Esophagus squamous epithelium (tissue), 5 donors: ENCODE measurements around the gene PTPN1. TPM values are rescaled to one million over a fixed set of nuclear protein-coding genes. Genes with fewer than 3 reads are reported as not detected.

Source experiments
- DNase-seq: peaks from one replicate; lab custom pipeline; 2025; lab: John Stamatoyannopoulos, UW
- H3K27ac ChIP-seq, 4 donors: fragments of 200-600 bp; sonication (generic); one replicate each; pipeline ENCODE4 v1.5.1; 2016 to 2019; ENCODE audit warnings: mild to moderate bottlenecking in 1 of 4
- H3K27me3 ChIP-seq, 4 donors: fragments of 200-600 bp; sonication (generic); 1 replicate in 3 of 4; 2 replicates in 1 of 4; pipeline versions ENCODE4 v1.5.1 to v1.6.0; 2017 to 2021; ENCODE audit warnings: antibody characterized with exemption in 1 of 4
- H3K36me3 ChIP-seq, 3 donors: fragments of 200-600 bp; sonication (generic); one replicate each; pipeline ENCODE4 v1.5.1; 2016 to 2019
- H3K4me1 ChIP-seq, 3 donors: fragments of 200-600 bp; sonication (generic); one replicate each; pipeline ENCODE4 v1.5.1; 2017 to 2019
- H3K4me3 ChIP-seq, 4 donors: fragments of 200-600 bp; sonication (generic); 1 replicate in 3 of 4; 2 replicates in 1 of 4; pipeline ENCODE4 v1.5.1; 2016 to 2019; ENCODE audit warnings: mild to moderate bottlenecking in 2 of 4, moderate library complexity in 1 of 4
- H3K9me3 ChIP-seq, 3 donors: fragments of 200-600 bp; sonication (generic); one replicate each; pipeline ENCODE4 v1.5.1; 2016 to 2019
- CTCF ChIP-seq, 6 experiments: fragments of 450-650 bp in 4 of 6; fragments of 200-600 bp in 2 of 6; sonication (generic) in 2 of 6; IDR thresholded peaks; one replicate each; pipeline ENCODE4 v1.5.1; 2016 to 2019; ENCODE audit warnings: antibody characterized with exemption in 6 of 6, mild to moderate bottlenecking in 4 of 6, moderate library complexity in 4 of 6
- POLR2A ChIP-seq, 4 donors: fragments of 450-650 bp; IDR thresholded peaks; one replicate each; pipeline ENCODE4 v1.6.1; 2017; ENCODE audit warnings: antibody characterized with exemption in 4 of 4, mild to moderate bottlenecking in 4 of 4, moderate library complexity in 3 of 4
- WGBS, 2 donors: methylation state at CpG; one replicate each; pipeline ENCODE4 v1.1.5; 2018; 5-methylcytosine and 5-hydroxymethylcytosine counted together
- intact Hi-C: fragments of 100-400 bp; cut with DNase I; formaldehyde crosslinking; loops from one replicate; pipeline ENCODE4 v1.15.0; 2022
- total RNA-seq, 4 donors: library from RNA; depleted of rRNA; stranded (reverse); fragments of >200 nt; gene quantifications; one replicate each; pipeline ENCODE4 v1.1.0, GENCODE V29; 2016
- donor health status: DM: yes; HTN: yes; CAD: no.

Gene PTPN1
- total RNA-seq, 4 donors from 2014 or later = 23.6 to 30.6 (median 29.0) TPM

- no peaks in the 10 kb centered on the region for H3K9me3 ChIP-seq
- H3K36me3 ChIP-seq = peaks cover 0 to 21% (median 0%) of the 10 kb centered on the region in 3 donors
- no peak for TF ChIP-seq CTCF (IDR thresholded peaks at IDR 0.05)
- no peak for TF ChIP-seq POLR2A (IDR thresholded peaks at IDR 0.05)
- WGBS, 2 donors = 52 to 60% methylated on average over 12 to 14 of the region's 19 CpGs
- no peak overlapping the region for H3K27ac ChIP-seq
- intact Hi-C loops = no loop called here
- peaks cover 7 to 44% (median 18%) of the 10 kb centered on the region in 3 donors for H3K4me1 ChIP-seq
- H3K27me3 ChIP-seq = peaks cover 0 to 33% (median 0%) of the 10 kb centered on the region in 4 donors
- H3K4me3 ChIP-seq = no peak overlapping the region
- DNase-seq = no peak
Observed at GRCh38 chr20:50592282-50593004, 82.3 kb downstream of the PTPN1 start.

- Histone ChIP-seq H3K27me3 (peaks cover 0 to 39% (median 0%) of the 10 kb centered on the region in 4 donors), H3K4me1 (peaks cover 3 to 38% (median 14%) of the 10 kb centered on the region in 3 donors), H3K9me3 (no peaks in the 10 kb centered on the region), H3K36me3 (peaks cover 0 to 16% (median 0%) of the 10 kb centered on the region in 3 donors), H3K27ac (no peak overlapping the region), H3K4me3 (no peak overlapping the region)
- TF ChIP-seq CTCF (IDR thresholded peaks at IDR 0.05) = no peak
- no peak for TF ChIP-seq POLR2A (IDR thresholded peaks at IDR 0.05)
- intact Hi-C loops = no loop called here
- no peak for DNase-seq
- no CpG with 5 or more reads among the region's 9 CpGs for WGBS, 2 donors
Observed at GRCh38 chr20:50593005-50593335, 82.8 kb downstream of the PTPN1 start.

- intact Hi-C loops = no loop called here
- no peak for TF ChIP-seq POLR2A (IDR thresholded peaks at IDR 0.05)
- TF ChIP-seq CTCF (IDR thresholded peaks at IDR 0.05) = no peak
Observed at GRCh38 chr20:50594231-50594590, 84.0 kb downstream of the PTPN1 start.

GRCh38 chr20:50594591-50595432 lies 84.6 kb downstream of the PTPN1 start:
- Histone ChIP-seq H3K27ac (no peak overlapping the region), H3K9me3 (no peaks in the 10 kb centered on the region), H3K36me3 (peaks cover 0 to 10% (median 0%) of the 10 kb centered on the region in 3 donors), H3K27me3 (peaks cover 0 to 54% (median 0%) of the 10 kb centered on the region in 4 donors), H3K4me3 (no peak overlapping the region), H3K4me1 (peaks cover 0 to 33% (median 13%) of the 10 kb centered on the region in 3 donors)
- no peak for DNase-seq
- WGBS, 2 donors = 13 to 20% methylated on average over 2 to 4 of the region's 19 CpGs
- intact Hi-C loops = no loop called here
- TF ChIP-seq CTCF (IDR thresholded peaks at IDR 0.05) (no peak), POLR2A (IDR thresholded peaks at IDR 0.05) (no peak)

More at GRCh38 chr20:50594231-50594590, 84.0 kb downstream of the PTPN1 start:
- Histone ChIP-seq H3K4me3 (no peak overlapping the region), H3K27me3 (peaks cover 0 to 48% (median 0%) of the 10 kb centered on the region in 4 donors), H3K27ac (no peak overlapping the region), H3K36me3 (peaks cover 0 to 16% (median 0%) of the 10 kb centered on the region in 3 donors), H3K9me3 (no peaks in the 10 kb centered on the region), H3K4me1 (peaks cover 0 to 33% (median 13%) of the 10 kb centered on the region in 3 donors)
- no peak for DNase-seq
- WGBS, 2 donors = 60 to 68% methylated on average over 10 to 11 of the region's 11 CpGs
